Activated CD4-positive, alpha-beta T cell treated with anti-CD3 and anti-CD28 coated beads, Interleukin-2, amount 10 ng/mL, durations not matched to agents 7 days and 5 days (primary cell): ENCODE data around the gene SMOC2. TPM values are rescaled to one million over a fixed set of nuclear protein-coding genes. Genes with fewer than 3 reads are reported as not detected.

Source experiments
- CTCF ChIA-PET: fragments of 350-600 bp; sonication (Branson Sonifier 250); formaldehyde crosslinking; loops from one replicate; lab custom pipeline; 2021; ENCODE audit warnings: antibody characterized with exemption; lab: Charles Lee
- POLR2A ChIA-PET: fragments of 350-600 bp; sonication (Branson Sonifier 250); formaldehyde crosslinking; loops from one replicate; lab custom pipeline; 2021; ENCODE audit warnings: antibody characterized with exemption; lab: Charles Lee
- DNase-seq: peaks from one replicate; pipeline ENCODE4 v3.0.0-alpha.2; 2020
- H3K27ac Mint-ChIP-seq: one replicate; pipeline ENCODE4 v1.8.0; 2021; ENCODE audit warnings: mild to moderate bottlenecking, moderate library complexity, mixed read lengths
- H3K27me3 Mint-ChIP-seq: one replicate; pipeline ENCODE4 v1.8.0; 2021; ENCODE audit warnings: mixed read lengths
- H3K36me3 Mint-ChIP-seq: one replicate; pipeline ENCODE4 v1.8.0; 2021; ENCODE audit warnings: low read depth, mixed read lengths
- H3K4me1 Mint-ChIP-seq: one replicate; pipeline ENCODE4 v1.8.0; 2021; ENCODE audit warnings: mixed read lengths
- H3K4me3 Mint-ChIP-seq: one replicate; pipeline ENCODE4 v1.8.0; 2021; ENCODE audit warnings: mild to moderate bottlenecking, moderate library complexity, mixed read lengths
- H3K9me3 Mint-ChIP-seq: one replicate; pipeline ENCODE4 v1.8.0; 2021; ENCODE audit warnings: mixed read lengths
- total RNA-seq, 2 experiments: library from RNA; stranded (reverse); gene quantifications; one replicate each; pipeline ENCODE4 v1.2.3, GENCODE V29; 2021

The SMOC2 gene
- total RNA-seq, 2 experiments from 2014 or later, result not detected

GRCh38 chr6:168575346-168576098 lies 134.5 kb downstream of the SMOC2 start:
- POLR2A ChIA-PET, result no interaction called here
- no peak overlapping the region for H3K4me3 Mint-ChIP-seq
- CTCF ChIA-PET, result interaction anchor here (0.5 kb wide), 1 partner anchor 843 kb away, joined by 7 read pairs; no protein-coding TSS in a partner anchor

GRCh38 chr6:168576388-168576787 lies 135.4 kb downstream of the SMOC2 start:
- CTCF ChIA-PET, result no interaction called here
- POLR2A ChIA-PET, result no interaction called here
- Mint-ChIP-seq H3K4me1 (no peaks in the 10 kb centered on the region), H3K9me3 (no peaks in the 10 kb centered on the region), H3K27me3 (no peaks in the 10 kb centered on the region), H3K4me3 (no peak overlapping the region), H3K27ac (no peak overlapping the region), H3K36me3 (no peaks in the 10 kb centered on the region)
- no peak for DNase-seq

More at GRCh38 chr6:168575346-168576098, 134.5 kb downstream of the SMOC2 start:
- H3K27ac Mint-ChIP-seq, result no peak overlapping the region
- no peaks in the 10 kb centered on the region for H3K27me3 Mint-ChIP-seq
- H3K9me3 Mint-ChIP-seq, result no peaks in the 10 kb centered on the region
- DNase-seq, result no peak
- no peaks in the 10 kb centered on the region for H3K36me3 Mint-ChIP-seq
- H3K4me1 Mint-ChIP-seq, result no peaks in the 10 kb centered on the region

GRCh38 chr6:168577496-168577895 lies 136.5 kb downstream of the SMOC2 start:
- Mint-ChIP-seq H3K27ac (no peak overlapping the region), H3K9me3 (no peaks in the 10 kb centered on the region), H3K36me3 (no peaks in the 10 kb centered on the region), H3K4me1 (no peaks in the 10 kb centered on the region), H3K27me3 (no peaks in the 10 kb centered on the region), H3K4me3 (no peak overlapping the region)
- ChIA-PET POLR2A (no interaction called here), CTCF (no interaction called here)
- no peak for DNase-seq

GRCh38 chr6:168578036-168578435 lies 137.1 kb downstream of the SMOC2 start:
- H3K27me3 Mint-ChIP-seq, result no peaks in the 10 kb centered on the region
- H3K4me1 Mint-ChIP-seq, result no peaks in the 10 kb centered on the region
- DNase-seq, result no peak
- no peaks in the 10 kb centered on the region for H3K36me3 Mint-ChIP-seq
- H3K27ac Mint-ChIP-seq, result no peak overlapping the region
- no peaks in the 10 kb centered on the region for H3K9me3 Mint-ChIP-seq
- no peak overlapping the region for H3K4me3 Mint-ChIP-seq
- POLR2A ChIA-PET, result no interaction called here
- CTCF ChIA-PET, result no interaction called here

GRCh38 chr6:168581236-168581635 lies 140.3 kb downstream of the SMOC2 start:
- Mint-ChIP-seq H3K27ac (no peak overlapping the region), H3K9me3 (no peaks in the 10 kb centered on the region), H3K4me1 (no peaks in the 10 kb centered on the region), H3K27me3 (no peaks in the 10 kb centered on the region), H3K4me3 (no peak overlapping the region), H3K36me3 (no peaks in the 10 kb centered on the region)
- no peak for DNase-seq
- ChIA-PET POLR2A (no interaction called here), CTCF (no interaction called here)

- ChIA-PET POLR2A (no interaction called here), CTCF (no interaction called here)
- Mint-ChIP-seq H3K36me3 (no peaks in the 10 kb centered on the region), H3K9me3 (no peaks in the 10 kb centered on the region), H3K4me3 (no peak overlapping the region), H3K27ac (no peak overlapping the region), H3K4me1 (no peaks in the 10 kb centered on the region), H3K27me3 (no peaks in the 10 kb centered on the region)
- DNase-seq, result no peak
These were observed 140.7 kb downstream of the SMOC2 start for GRCh38 chr6:168581706-168582105.

- H3K27me3 Mint-ChIP-seq, result no peaks in the 10 kb centered on the region
- H3K4me3 Mint-ChIP-seq, result no peak overlapping the region
- no peaks in the 10 kb centered on the region for H3K9me3 Mint-ChIP-seq
- ChIA-PET POLR2A (no interaction called here), CTCF (no interaction called here)
- H3K36me3 Mint-ChIP-seq, result no peaks in the 10 kb centered on the region
- DNase-seq, result no peak
- no peak overlapping the region for H3K27ac Mint-ChIP-seq
- H3K4me1 Mint-ChIP-seq, result no peaks in the 10 kb centered on the region
These were observed 141.6 kb downstream of the SMOC2 start for GRCh38 chr6:168582571-168582981.

- CTCF ChIA-PET, result no interaction called here
- POLR2A ChIA-PET, result no interaction called here
- no peak overlapping the region for H3K27ac Mint-ChIP-seq
- no peak for DNase-seq
- H3K4me1 Mint-ChIP-seq, result no peaks in the 10 kb centered on the region
- no peaks in the 10 kb centered on the region for H3K9me3 Mint-ChIP-seq
- no peak overlapping the region for H3K4me3 Mint-ChIP-seq
- H3K27me3 Mint-ChIP-seq, result no peaks in the 10 kb centered on the region
- no peaks in the 10 kb centered on the region for H3K36me3 Mint-ChIP-seq
These were observed 142.1 kb downstream of the SMOC2 start for GRCh38 chr6:168583126-168583525.

- DNase-seq, result no peak
- Mint-ChIP-seq H3K4me1 (no peaks in the 10 kb centered on the region), H3K27ac (no peak overlapping the region), H3K9me3 (no peaks in the 10 kb centered on the region), H3K36me3 (no peaks in the 10 kb centered on the region), H3K27me3 (no peaks in the 10 kb centered on the region), H3K4me3 (no peak overlapping the region)
- ChIA-PET POLR2A (no interaction called here), CTCF (no interaction called here)
These were observed 142.8 kb downstream of the SMOC2 start for GRCh38 chr6:168583821-168584220.

GRCh38 chr6:168584249-168584648 lies 143.3 kb downstream of the SMOC2 start:
- CTCF ChIA-PET, result no interaction called here
- no peak overlapping the region for H3K4me3 Mint-ChIP-seq

GRCh38 chr6:168584671-168585070 lies 143.7 kb downstream of the SMOC2 start:
- H3K4me3 Mint-ChIP-seq, result no peak overlapping the region
- POLR2A ChIA-PET, result no interaction called here
- H3K36me3 Mint-ChIP-seq, result no peaks in the 10 kb centered on the region
- no peak for DNase-seq
- no peak overlapping the region for H3K27ac Mint-ChIP-seq
- CTCF ChIA-PET, result no interaction called here
- H3K4me1 Mint-ChIP-seq, result no peaks in the 10 kb centered on the region
- H3K9me3 Mint-ChIP-seq, result no peaks in the 10 kb centered on the region
- no peaks in the 10 kb centered on the region for H3K27me3 Mint-ChIP-seq

More at GRCh38 chr6:168584249-168584648, 143.3 kb downstream of the SMOC2 start:
- no peak overlapping the region for H3K27ac Mint-ChIP-seq
- no peaks in the 10 kb centered on the region for H3K36me3 Mint-ChIP-seq
- no peaks in the 10 kb centered on the region for H3K27me3 Mint-ChIP-seq
- no peak for DNase-seq
- no peaks in the 10 kb centered on the region for H3K9me3 Mint-ChIP-seq
- H3K4me1 Mint-ChIP-seq, result no peaks in the 10 kb centered on the region
- POLR2A ChIA-PET, result no interaction called here

GRCh38 chr6:168585441-168585840 lies 144.5 kb downstream of the SMOC2 start:
- Mint-ChIP-seq H3K4me3 (no peak overlapping the region), H3K27me3 (no peaks in the 10 kb centered on the region), H3K9me3 (no peaks in the 10 kb centered on the region), H3K27ac (no peak overlapping the region), H3K36me3 (no peaks in the 10 kb centered on the region), H3K4me1 (no peaks in the 10 kb centered on the region)
- DNase-seq, result no peak
- ChIA-PET CTCF (no interaction called here), POLR2A (no interaction called here)

GRCh38 chr6:168589275-168589674 lies 148.3 kb downstream of the SMOC2 start:
- CTCF ChIA-PET, result no interaction called here
- Mint-ChIP-seq H3K27ac (no peak overlapping the region), H3K4me3 (no peak overlapping the region), H3K36me3 (no peaks in the 10 kb centered on the region), H3K4me1 (no peaks in the 10 kb centered on the region), H3K9me3 (no peaks in the 10 kb centered on the region), H3K27me3 (no peaks in the 10 kb centered on the region)
- no peak for DNase-seq
- POLR2A ChIA-PET, result no interaction called here

GRCh38 chr6:168590406-168590805 lies 149.4 kb downstream of the SMOC2 start:
- no peaks in the 10 kb centered on the region for H3K36me3 Mint-ChIP-seq
- POLR2A ChIA-PET, result no interaction called here
- peaks cover under 1% of the 10 kb centered on the region for H3K9me3 Mint-ChIP-seq
- no peak overlapping the region for H3K4me3 Mint-ChIP-seq
- no peak for DNase-seq
- CTCF ChIA-PET, result no interaction called here
- H3K4me1 Mint-ChIP-seq, result no peaks in the 10 kb centered on the region
- no peaks in the 10 kb centered on the region for H3K27me3 Mint-ChIP-seq
- H3K27ac Mint-ChIP-seq, result no peak overlapping the region
